ENCODE data around the gene RAF1. TPM values are rescaled to one million over a fixed set of nuclear protein-coding genes. Genes with fewer than 3 reads are reported as not detected.

The RAF1 gene
- total and polyA plus RNA-seq, 2 experiments from 2014 or later, result 39.5 to 123 TPM

GRCh38 chr3:12603969-12604368 is 59.9 kb downstream of the RAF1 start:
- DNase-seq (ENCODE audit: low spot score) (no peak), ATAC-seq (peak; percentile 28; the same call in 1 of the 3 replicates)
- H4K20me1 ChIP-seq (replicated peaks; ENCODE audit: insufficient read depth), result peaks cover 15% of the 10 kb centered on the region
- Mint-ChIP-seq H3K36me3 (ENCODE audit: low read depth) (peaks cover 69% of the 10 kb centered on the region), H3K27me3 (ENCODE audit: insufficient read depth, low read depth, poor library complexity) (no peaks in the 10 kb centered on the region), H3K9me3 (no peaks in the 10 kb centered on the region), H3K4me3 (no peak overlapping the region), H3K4me1 (no peaks in the 10 kb centered on the region), H3K27ac (no peak overlapping the region)
- peaks cover 47% of the 10 kb centered on the region for H3K36me3 ChIP-seq (ENCODE audit: insufficient read depth)
- H3K9me2 ChIP-seq (ENCODE audit: insufficient read depth), result no peaks in the 10 kb centered on the region
- H2AFZ ChIP-seq, result no peak overlapping the region
- H3F3A ChIP-seq (replicated peaks; ENCODE audit: low read depth), result no peaks in the 10 kb centered on the region; the same call in 1 of the 2 replicates
- no peak overlapping the region for H3K4me2 ChIP-seq
- TF ChIP-seq, protein P1, sequence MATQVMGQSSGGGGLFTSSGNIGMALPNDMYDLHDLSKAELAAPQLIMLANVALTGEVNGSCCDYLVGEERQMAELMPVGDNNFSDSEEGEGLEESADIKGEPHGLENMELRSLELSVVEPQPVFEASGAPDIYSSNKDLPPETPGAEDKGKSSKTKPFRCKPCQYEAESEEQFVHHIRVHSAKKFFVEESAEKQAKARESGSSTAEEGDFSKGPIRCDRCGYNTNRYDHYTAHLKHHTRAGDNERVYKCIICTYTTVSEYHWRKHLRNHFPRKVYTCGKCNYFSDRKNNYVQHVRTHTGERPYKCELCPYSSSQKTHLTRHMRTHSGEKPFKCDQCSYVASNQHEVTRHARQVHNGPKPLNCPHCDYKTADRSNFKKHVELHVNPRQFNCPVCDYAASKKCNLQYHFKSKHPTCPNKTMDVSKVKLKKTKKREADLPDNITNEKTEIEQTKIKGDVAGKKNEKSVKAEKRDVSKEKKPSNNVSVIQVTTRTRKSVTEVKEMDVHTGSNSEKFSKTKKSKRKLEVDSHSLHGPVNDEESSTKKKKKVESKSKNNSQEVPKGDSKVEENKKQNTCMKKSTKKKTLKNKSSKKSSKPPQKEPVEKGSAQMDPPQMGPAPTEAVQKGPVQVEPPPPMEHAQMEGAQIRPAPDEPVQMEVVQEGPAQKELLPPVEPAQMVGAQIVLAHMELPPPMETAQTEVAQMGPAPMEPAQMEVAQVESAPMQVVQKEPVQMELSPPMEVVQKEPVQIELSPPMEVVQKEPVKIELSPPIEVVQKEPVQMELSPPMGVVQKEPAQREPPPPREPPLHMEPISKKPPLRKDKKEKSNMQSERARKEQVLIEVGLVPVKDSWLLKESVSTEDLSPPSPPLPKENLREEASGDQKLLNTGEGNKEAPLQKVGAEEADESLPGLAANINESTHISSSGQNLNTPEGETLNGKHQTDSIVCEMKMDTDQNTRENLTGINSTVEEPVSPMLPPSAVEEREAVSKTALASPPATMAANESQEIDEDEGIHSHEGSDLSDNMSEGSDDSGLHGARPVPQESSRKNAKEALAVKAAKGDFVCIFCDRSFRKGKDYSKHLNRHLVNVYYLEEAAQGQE (IDR thresholded peaks at IDR 0.05; ENCODE audit: unreplicated experiment), result peak; percentile 70
- no peak for TF ChIP-seq CREB1 (CRISPR knock-in tag; IDR thresholded peaks at IDR 0.05; ENCODE audit: low read depth)
- H3K4me3 ChIP-seq, result no peak overlapping the region
- no peaks in the 10 kb centered on the region for H3K4me1 ChIP-seq (ENCODE audit: insufficient read depth)
- H3K27ac ChIP-seq (ENCODE audit: low read depth), result no peak overlapping the region
- peaks cover 11% of the 10 kb centered on the region; the same call in 1 of the 2 replicates for H3K79me2 ChIP-seq (replicated peaks; ENCODE audit: insufficient read depth)
- no peaks in the 10 kb centered on the region for H3K27me3 ChIP-seq (ENCODE audit: insufficient read depth)

DNA sequence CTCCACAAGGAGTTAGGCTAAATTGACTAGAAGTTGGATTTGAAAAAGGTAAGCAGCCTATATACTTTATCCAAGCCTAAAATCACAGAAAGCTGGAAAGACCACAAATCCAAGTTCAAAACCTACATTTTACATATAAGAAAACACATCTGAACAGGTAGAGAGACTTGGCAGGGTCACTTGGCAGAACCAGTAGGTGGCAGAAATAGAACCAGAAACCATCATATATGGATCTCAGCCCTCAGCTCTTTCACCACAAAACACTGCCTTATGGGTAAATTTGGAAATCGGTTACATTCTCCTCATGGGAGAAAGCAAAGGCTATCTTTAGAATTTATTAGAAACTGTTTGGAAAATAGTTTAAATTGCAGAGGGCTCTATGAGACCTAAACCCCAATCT is 62.8 kb downstream of the RAF1 start:
- ATAC-seq, result no peak
- Mint-ChIP-seq H3K27ac (no peak overlapping the region), H3K4me1 (no peaks in the 10 kb centered on the region), H3K4me3 (no peak overlapping the region), H3K9me3 (no peaks in the 10 kb centered on the region), H3K27me3 (ENCODE audit: insufficient read depth, low read depth, poor library complexity) (no peaks in the 10 kb centered on the region), H3K36me3 (ENCODE audit: low read depth) (peaks cover 70% of the 10 kb centered on the region)
- peaks cover 4% of the 10 kb centered on the region; the same call in 1 of the 2 replicates for H3K79me2 ChIP-seq (replicated peaks; ENCODE audit: insufficient read depth)
- no peak overlapping the region for H3K27ac ChIP-seq (ENCODE audit: low read depth)
- no peaks in the 10 kb centered on the region for H3K27me3 ChIP-seq (ENCODE audit: insufficient read depth)
- H3K4me3 ChIP-seq, result no peak overlapping the region
- H3K9me2 ChIP-seq (ENCODE audit: insufficient read depth), result no peaks in the 10 kb centered on the region
- H4K20me1 ChIP-seq (replicated peaks; ENCODE audit: insufficient read depth), result peaks cover 8% of the 10 kb centered on the region
- no peaks in the 10 kb centered on the region for H3F3A ChIP-seq (replicated peaks; ENCODE audit: low read depth)
- H3K36me3 ChIP-seq (ENCODE audit: insufficient read depth), result peaks cover 43% of the 10 kb centered on the region
- no peak for DNase-seq (ENCODE audit: low spot score)
- no peak overlapping the region for H3K4me2 ChIP-seq
- no peak overlapping the region for H2AFZ ChIP-seq
- no peaks in the 10 kb centered on the region for H3K4me1 ChIP-seq (ENCODE audit: insufficient read depth)
- TF ChIP-seq CTCF (conservative IDR thresholded peaks at IDR 0.05; ENCODE audit: low read depth in 2 of 2) (peak; percentile 18 to 29; a peak in 2 of 4 replicates), CREB1 (CRISPR knock-in tag; IDR thresholded peaks at IDR 0.05; ENCODE audit: low read depth) (no peak), ZNF114 (CRISPR knock-in tag; IDR thresholded peaks at IDR 0.05) (no peak), EZH2phosphoT487 (IDR thresholded peaks at IDR 0.05; ENCODE audit: unreplicated experiment) (no peak)
- TF ChIP-seq, protein P1 (IDR thresholded peaks at IDR 0.05; ENCODE audit: unreplicated experiment), result no peak
